ENCODE data around the gene ZNF691. TPM values are rescaled to one million over a fixed set of nuclear protein-coding genes. Genes with fewer than 3 reads are reported as not detected.
A peak's percentile ranks its signal among the peaks of the same experiment; 100 is the strongest.
"Not testable (repeated sequence)": the region's sequence is repeated elsewhere in the genome, so short reads cannot be mapped to it uniquely, and the experiment has no call there.

The ZNF691 gene
- total RNA-seq, 1 donor from 2014 or later: 4.5 TPM

DNA sequence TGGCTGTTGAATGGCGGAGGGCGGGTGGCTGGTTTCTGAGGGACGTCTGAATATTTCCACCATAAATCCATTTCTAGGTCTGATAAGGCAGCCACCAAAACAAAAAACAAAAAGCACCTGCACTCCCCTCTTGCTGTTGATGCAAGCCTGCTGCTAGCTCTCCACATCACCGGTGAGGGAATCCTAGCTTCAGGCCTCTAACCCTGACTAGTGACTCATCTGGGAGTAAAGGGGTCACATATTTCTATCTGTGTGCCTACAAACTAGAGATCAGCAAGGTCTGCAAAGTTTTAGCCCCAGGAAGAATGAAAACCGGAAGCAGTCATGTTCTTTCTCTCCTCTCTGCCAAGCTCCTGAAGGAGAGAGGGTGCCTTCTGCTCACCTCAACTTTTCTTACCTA, 39.8 kb upstream of the ZNF691 start:
- Histone ChIP-seq H3K27me3 (ENCODE audit: control insufficient read depth, insufficient read depth, low read length) (no peaks in the 10 kb centered on the region), H3K36me3 (ENCODE audit: control insufficient read depth, insufficient read depth, low read length) (no peaks in the 10 kb centered on the region), H3K4me3 (ENCODE audit: low read depth, low read length) (no peak overlapping the region)
- FAIRE-seq (no peak), DNase-seq (ENCODE audit: low read depth) (no peak)
- TF ChIP-seq, protein P1, sequence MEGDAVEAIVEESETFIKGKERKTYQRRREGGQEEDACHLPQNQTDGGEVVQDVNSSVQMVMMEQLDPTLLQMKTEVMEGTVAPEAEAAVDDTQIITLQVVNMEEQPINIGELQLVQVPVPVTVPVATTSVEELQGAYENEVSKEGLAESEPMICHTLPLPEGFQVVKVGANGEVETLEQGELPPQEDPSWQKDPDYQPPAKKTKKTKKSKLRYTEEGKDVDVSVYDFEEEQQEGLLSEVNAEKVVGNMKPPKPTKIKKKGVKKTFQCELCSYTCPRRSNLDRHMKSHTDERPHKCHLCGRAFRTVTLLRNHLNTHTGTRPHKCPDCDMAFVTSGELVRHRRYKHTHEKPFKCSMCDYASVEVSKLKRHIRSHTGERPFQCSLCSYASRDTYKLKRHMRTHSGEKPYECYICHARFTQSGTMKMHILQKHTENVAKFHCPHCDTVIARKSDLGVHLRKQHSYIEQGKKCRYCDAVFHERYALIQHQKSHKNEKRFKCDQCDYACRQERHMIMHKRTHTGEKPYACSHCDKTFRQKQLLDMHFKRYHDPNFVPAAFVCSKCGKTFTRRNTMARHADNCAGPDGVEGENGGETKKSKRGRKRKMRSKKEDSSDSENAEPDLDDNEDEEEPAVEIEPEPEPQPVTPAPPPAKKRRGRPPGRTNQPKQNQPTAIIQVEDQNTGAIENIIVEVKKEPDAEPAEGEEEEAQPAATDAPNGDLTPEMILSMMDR (IDR thresholded peaks at IDR 0.05; ENCODE audit: insufficient read depth, low read length, severe bottlenecking): no peak

DNA sequence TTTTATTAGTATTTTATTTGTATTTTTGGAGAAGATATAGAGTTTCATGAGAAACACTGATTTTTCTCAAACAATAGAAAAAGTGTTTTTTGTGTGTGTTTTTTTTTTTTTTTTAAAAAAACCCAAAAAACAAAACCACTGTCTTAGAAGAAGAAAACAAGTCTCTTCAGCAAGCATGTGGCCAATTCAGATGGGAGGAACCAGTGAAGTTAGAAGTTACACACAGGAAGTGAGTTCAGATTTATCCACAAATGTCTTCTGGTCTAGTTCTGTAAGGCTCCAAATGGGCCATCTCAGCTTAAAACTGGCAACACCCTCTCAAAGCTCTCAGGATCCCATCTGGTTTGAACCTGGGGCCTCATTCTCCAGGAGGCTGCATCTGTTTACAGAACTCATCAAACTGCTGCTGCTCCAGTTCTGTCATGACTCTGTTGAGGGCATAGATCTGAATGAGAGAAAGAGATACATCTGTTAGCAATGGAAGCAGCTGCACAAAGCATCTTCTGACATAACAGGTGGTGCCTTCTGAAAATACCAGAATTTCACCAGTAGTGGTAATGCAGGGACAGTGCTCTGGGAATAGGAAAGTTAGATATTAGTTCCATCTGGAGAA, 39.3 kb upstream of the ZNF691 start:
- Histone ChIP-seq H3K4me3 (ENCODE audit: low read depth, low read length) (no peak overlapping the region), H3K27me3 (ENCODE audit: control insufficient read depth, insufficient read depth, low read length) (no peaks in the 10 kb centered on the region), H3K36me3 (ENCODE audit: control insufficient read depth, insufficient read depth, low read length) (no peaks in the 10 kb centered on the region)
- FAIRE-seq: no peak
- TF ChIP-seq, protein P1 (IDR thresholded peaks at IDR 0.05; ENCODE audit: insufficient read depth, low read length, severe bottlenecking): no peak
- no peak for DNase-seq (ENCODE audit: low read depth)

DNA sequence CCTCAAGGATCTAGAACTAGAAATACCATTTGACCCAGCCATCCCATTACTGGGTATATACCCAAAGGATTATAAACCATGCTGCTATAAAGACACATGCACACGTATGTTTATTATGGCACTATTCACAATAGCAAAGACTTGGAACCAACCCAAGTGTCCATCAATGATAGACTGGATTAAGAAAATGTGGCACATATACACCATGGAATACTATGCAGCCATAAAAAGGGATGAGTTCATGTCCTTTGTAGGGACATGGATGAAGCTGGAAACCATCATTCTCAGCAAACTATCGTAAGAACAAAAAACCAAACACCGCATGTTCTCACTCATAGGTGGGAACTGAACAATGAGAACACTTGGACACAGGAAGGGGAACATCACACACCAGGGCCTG, 31.6 kb upstream of the ZNF691 start:
- not testable (repeated sequence) for H3K4me3 ChIP-seq (ENCODE audit: low read depth, low read length); DNase-seq (ENCODE audit: low read depth); H3K36me3 ChIP-seq (ENCODE audit: control insufficient read depth, insufficient read depth, low read length); H3K27me3 ChIP-seq (ENCODE audit: control insufficient read depth, insufficient read depth, low read length); FAIRE-seq

DNA sequence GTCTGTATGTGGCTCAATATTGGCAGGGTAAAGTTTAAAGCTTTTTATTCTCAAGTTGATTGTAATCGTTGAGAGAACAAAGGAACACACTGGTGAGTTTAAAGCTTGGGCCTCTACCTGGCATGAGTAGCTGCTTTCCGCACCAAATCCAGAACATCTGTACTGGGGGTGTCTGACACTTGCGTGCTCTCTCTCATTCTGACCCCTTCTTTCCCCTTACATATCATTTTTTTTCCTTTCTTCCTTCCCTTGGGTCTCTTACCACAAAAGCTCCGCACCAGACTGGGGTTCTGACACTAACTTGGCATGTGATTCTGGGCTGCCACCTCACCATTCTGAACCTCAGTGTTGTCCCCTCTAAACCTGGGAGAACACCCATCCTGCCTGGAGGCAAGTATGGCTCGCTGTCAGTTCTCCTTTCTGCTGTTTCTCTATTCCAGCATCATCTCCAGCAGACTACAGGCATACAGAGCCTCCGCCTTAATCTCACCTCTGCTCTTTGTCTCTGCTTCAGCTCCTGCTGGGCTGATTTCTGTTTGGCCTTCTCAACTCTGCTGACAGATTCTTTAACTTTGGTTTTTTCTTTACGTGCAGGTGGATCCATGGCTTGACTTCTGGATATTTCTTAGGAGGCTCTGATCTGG, 30.4 kb upstream of the ZNF691 start:
- no peak for FAIRE-seq
- peak; percentile 28 for DNase-seq (ENCODE audit: low read depth)
- TF ChIP-seq, protein P1 (IDR thresholded peaks at IDR 0.05; ENCODE audit: insufficient read depth, low read length, severe bottlenecking): no peak

DNA sequence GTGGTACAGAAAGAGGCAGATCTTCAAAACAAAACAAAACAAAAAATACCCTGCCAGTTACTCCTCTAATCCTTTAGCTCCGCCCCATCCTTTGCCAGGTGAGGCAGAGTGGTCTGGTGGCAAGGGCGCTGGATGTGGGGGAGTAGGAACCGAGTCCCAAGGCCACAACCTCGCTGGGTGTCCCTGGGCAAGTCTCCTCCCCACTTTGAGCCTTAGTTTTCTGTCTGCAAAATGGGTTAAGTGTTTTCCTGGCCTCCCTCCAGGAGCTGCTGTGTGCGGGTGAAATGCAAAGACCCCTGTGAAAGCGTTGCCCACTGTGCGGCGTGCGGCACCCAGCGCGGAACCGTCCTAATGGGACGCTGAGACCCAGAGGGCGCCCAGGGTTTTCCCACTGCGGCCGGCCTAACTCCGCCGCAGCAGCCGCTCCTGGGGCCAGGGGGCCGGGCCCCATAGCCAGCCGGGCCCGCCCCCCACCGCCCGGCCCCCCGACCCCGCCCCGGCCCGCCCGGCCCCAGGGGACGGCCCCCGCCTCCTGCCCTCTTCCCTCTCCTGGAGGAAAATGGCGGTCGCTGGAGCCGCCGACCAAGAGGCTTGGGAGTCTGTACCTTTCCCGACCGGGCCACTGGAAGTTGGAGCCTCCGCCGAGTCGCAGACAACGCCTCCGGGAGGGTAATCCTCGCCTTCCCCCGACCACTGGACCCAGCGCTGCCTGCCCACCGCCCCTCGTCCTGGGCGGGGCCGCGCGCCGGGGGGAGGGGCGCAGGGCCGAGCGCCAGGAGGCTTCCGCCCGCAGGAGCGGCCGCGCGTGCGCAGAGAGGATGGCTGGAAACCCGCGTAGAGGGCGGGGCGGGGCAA, 29.6 kb upstream of the ZNF691 start, which contains the start of the genes ERMAP and SVBP:
ERMAP (plus strand) TSS at position 538 of the 855 bp plus-strand sequence. CDS start 13,327 bp downstream, outside the sequence.
SVBP (minus strand) TSS at position 813 of the 855 bp plus-strand sequence. CDS start 853 bp downstream, outside the sequence.
- TF ChIP-seq, protein P1 (IDR thresholded peaks at IDR 0.05; ENCODE audit: insufficient read depth, low read length, severe bottlenecking): no peak
- H3K36me3 ChIP-seq (ENCODE audit: control insufficient read depth, insufficient read depth, low read length): peaks cover 1% of the 10 kb centered on the region
- H3K27me3 ChIP-seq (ENCODE audit: control insufficient read depth, insufficient read depth, low read length): no peaks in the 10 kb centered on the region
- peak; percentile 53 for DNase-seq (ENCODE audit: low read depth)
- peak within 1 kb of the TSS; percentile 75 for H3K4me3 ChIP-seq (ENCODE audit: low read depth, low read length)
- no peak for FAIRE-seq

More for the DNA sequence above, 30.4 kb upstream of the ZNF691 start:
- no peaks in the 10 kb centered on the region for H3K27me3 ChIP-seq (ENCODE audit: control insufficient read depth, insufficient read depth, low read length)
- peaks cover 1% of the 10 kb centered on the region for H3K36me3 ChIP-seq (ENCODE audit: control insufficient read depth, insufficient read depth, low read length)
- H3K4me3 ChIP-seq (ENCODE audit: low read depth, low read length): peak overlapping the region; percentile 75

DNA sequence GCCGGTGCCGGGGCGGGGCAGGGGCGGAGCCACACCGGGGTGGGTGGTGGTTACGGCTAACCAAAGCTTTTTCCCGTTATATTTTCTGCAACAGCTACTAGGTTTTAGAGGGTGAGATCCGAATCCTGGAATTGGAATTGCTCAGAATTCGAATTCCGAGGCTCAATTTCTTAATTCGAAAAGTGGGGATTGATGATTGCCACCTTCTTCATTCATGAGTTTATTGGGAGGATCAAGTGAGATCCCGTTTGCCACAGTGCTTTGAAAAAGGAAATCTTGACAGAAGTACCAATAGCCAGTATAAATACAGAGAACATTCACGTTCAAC, 29.0 kb upstream of the ZNF691 start:
- H3K27me3 ChIP-seq (ENCODE audit: control insufficient read depth, insufficient read depth, low read length): no peaks in the 10 kb centered on the region
- peak overlapping the region; percentile 75 for H3K4me3 ChIP-seq (ENCODE audit: low read depth, low read length)
- H3K36me3 ChIP-seq (ENCODE audit: control insufficient read depth, insufficient read depth, low read length): peaks cover 1% of the 10 kb centered on the region
- TF ChIP-seq, protein P1 (IDR thresholded peaks at IDR 0.05; ENCODE audit: insufficient read depth, low read length, severe bottlenecking): no peak
- no peak for DNase-seq (ENCODE audit: low read depth)
- no peak for FAIRE-seq
